H1 (cell line): Measurements from ENCODE around the gene THBS1. TPM values are rescaled to one million over a fixed set of nuclear protein-coding genes. Genes with fewer than 3 reads are reported as not detected.
A peak's percentile ranks its signal among the peaks of the same experiment; 100 is the strongest.

ENCODE experiments used
- CTCF ChIA-PET: fragments of 300-600 bp; sonication (Branson Sonifier 250); formaldehyde crosslinking; loops from one replicate; lab custom pipeline; 2021; ENCODE audit not compliant: partially characterized antibody; lab: Charles Lee
- POLR2A ChIA-PET: fragments of 300-600 bp; sonication (Branson Sonifier 250); formaldehyde crosslinking; loops from one replicate; lab custom pipeline; 2021; ENCODE audit warnings: inconsistent platforms; ENCODE audit not compliant: partially characterized antibody; lab: Charles Lee
- DNase-seq, 2 experiments: peaks; one replicate each; pipeline versions ENCODE4 v3.0.0 to v3.0.0-alpha.2; 2010 to 2022; ENCODE audit warnings: low spot score in 2 of 2, low read depth in 1 of 2, mixed read lengths in 1 of 2
- FAIRE-seq: peaks from 2 replicates; lab custom pipeline; 2011; peaks lifted over from hg19 to GRCh38; lab: Jason Lieb, UNC
- H2AFZ ChIP-seq: 2 replicates; pipeline ENCODE4 v1.8.1; 2012; ENCODE audit warnings: low read length, inconsistent platforms
- H2AK5ac ChIP-seq: 2 replicates; pipeline ENCODE4 v1.6.1; 2013; ENCODE audit warnings: low read depth, low read length
- H2BK120ac ChIP-seq: replicated peaks from 2 replicates; pipeline ENCODE3; 2013; ENCODE audit warnings: low read depth, low read length, inconsistent platforms
- H2BK12ac ChIP-seq: 2 replicates; pipeline ENCODE4 v1.6.1; 2013; ENCODE audit warnings: low read depth, low read length
- H2BK15ac ChIP-seq: 2 replicates; pipeline ENCODE4 v1.6.1; 2013; ENCODE audit warnings: low read length
- H2BK20ac ChIP-seq: 2 replicates; pipeline ENCODE4 v1.6.1; 2013; ENCODE audit warnings: low read length
- H2BK5ac ChIP-seq: 2 replicates; pipeline ENCODE4 v1.6.1; 2013; ENCODE audit warnings: low read depth, low read length
- H3K14ac ChIP-seq: 2 replicates; pipeline ENCODE4 v1.6.1; 2013; ENCODE audit warnings: inconsistent platforms; ENCODE audit not compliant: insufficient read length
- H3K18ac ChIP-seq: 2 replicates; pipeline ENCODE4 v1.6.1; 2013; ENCODE audit warnings: low read length; ENCODE audit errors: extremely low read depth
- H3K23ac ChIP-seq: 2 replicates; pipeline ENCODE4 v1.6.1; 2013; ENCODE audit warnings: inconsistent platforms; ENCODE audit not compliant: insufficient read length
- H3K23me2 ChIP-seq: 2 replicates; pipeline ENCODE4 v1.6.1; 2013; ENCODE audit warnings: low read depth, low read length
- H3K27ac ChIP-seq: 2 replicates; pipeline ENCODE4 v1.6.1; 2011; ENCODE audit warnings: low read depth, low read length, inconsistent platforms
- H3K27me3 ChIP-seq, 4 experiments: replicated peaks in 1 of 4; 1 replicate in 1 of 4; 2 replicates in 3 of 4; pipeline versions ENCODE4 v1.6.1 to v1.8.1; 2011 to 2013; ENCODE audit warnings: low read length in 3 of 4, mild to moderate bottlenecking in 3 of 4, inconsistent platforms in 2 of 4, mixed read lengths in 2 of 4, moderate library complexity in 1 of 4; ENCODE audit not compliant: control insufficient read depth in 3 of 4, insufficient read depth in 3 of 4; ENCODE audit errors: extremely low read depth in 1 of 4
- H3K36me3 ChIP-seq, 4 experiments: 2 replicates each; pipeline versions ENCODE4 v1.6.1 to v1.8.1; 2011 to 2013; ENCODE audit warnings: mild to moderate bottlenecking in 4 of 4, low read length in 3 of 4, moderate library complexity in 2 of 4, control low read depth in 1 of 4, inconsistent platforms in 1 of 4; ENCODE audit not compliant: insufficient read depth in 4 of 4, control insufficient read depth in 2 of 4
- H3K4ac ChIP-seq: replicated peaks from 2 replicates; pipeline ENCODE3; 2013; ENCODE audit warnings: low read length, low read depth, mixed read lengths, inconsistent platforms; ENCODE audit not compliant: insufficient read length
- H3K4me1 ChIP-seq, 4 experiments: replicated peaks in 1 of 4; 1 replicate in 1 of 4; 2 replicates in 3 of 4; pipeline versions ENCODE4 v1.6.1 to v1.8.1; 2011 to 2013; ENCODE audit warnings: low read length in 3 of 4, inconsistent platforms in 2 of 4, mixed read lengths in 1 of 4; ENCODE audit not compliant: insufficient read depth in 4 of 4, control insufficient read depth in 3 of 4
- H3K4me2 ChIP-seq, 2 experiments: 2 replicates each; pipeline versions ENCODE4 v1.6.1 to v1.8.1; 2011 to 2013; ENCODE audit warnings: low read depth in 2 of 2, low read length in 2 of 2, control low read depth in 1 of 2, inconsistent platforms in 1 of 2, mild to moderate bottlenecking in 1 of 2; ENCODE audit not compliant: insufficient read depth in 1 of 2
- H3K4me3 ChIP-seq, 4 experiments: fragments of 200-600, 300-600 bp in 1 of 4; sonication (generic), shearing (Covaris generic), sonication (Bioruptor Twin) in 1 of 4; 2 replicates each; pipeline versions ENCODE4 v1.5.1 to v1.8.1; 2011 to 2016; ENCODE audit warnings: low read length in 4 of 4, low read depth in 3 of 4, control low read depth in 2 of 4, inconsistent platforms in 2 of 4, mild to moderate bottlenecking in 2 of 4, mixed read lengths in 1 of 4, moderate library complexity in 1 of 4; ENCODE audit not compliant: insufficient read depth in 2 of 4; ENCODE audit errors: extremely low read depth in 1 of 4
- H3K56ac ChIP-seq: replicated peaks from 2 replicates; pipeline ENCODE3; 2013; ENCODE audit warnings: low read depth, mild to moderate bottlenecking, mixed read lengths, low read length, inconsistent platforms; ENCODE audit not compliant: insufficient read length
- H3K79me1 ChIP-seq: 2 replicates; pipeline ENCODE4 v1.6.1; 2013; ENCODE audit warnings: low read depth, low read length, control low read depth
- H3K79me2 ChIP-seq, 2 experiments: 2 replicates each; pipeline versions ENCODE4 v1.6.1 to v1.8.1; 2012 to 2013; ENCODE audit warnings: low read length in 2 of 2, mild to moderate bottlenecking in 2 of 2, inconsistent platforms in 1 of 2; ENCODE audit not compliant: insufficient read depth in 2 of 2, control insufficient read depth in 1 of 2
- H3K9ac ChIP-seq, 4 experiments: replicated peaks in 1 of 4; 1 replicate in 1 of 4; 2 replicates in 3 of 4; pipeline versions ENCODE4 v1.6.1 to v1.8.1; 2011 to 2013; ENCODE audit warnings: low read depth in 3 of 4, low read length in 3 of 4, control low read depth in 2 of 4, mild to moderate bottlenecking in 2 of 4, moderate library complexity in 2 of 4, inconsistent platforms in 1 of 4; ENCODE audit errors: extremely low read depth in 1 of 4
- H3K9me3 ChIP-seq, 2 experiments: 2 replicates each; pipeline versions ENCODE4 v1.6.1 to v1.8.1; 2012 to 2013; ENCODE audit warnings: mild to moderate bottlenecking in 2 of 2, moderate library complexity in 2 of 2, control low read depth in 1 of 2, inconsistent platforms in 1 of 2, low read depth in 1 of 2, low read length in 1 of 2, mixed read lengths in 1 of 2; ENCODE audit not compliant: insufficient read depth in 2 of 2
- H4K20me1 ChIP-seq, 2 experiments: replicated peaks in 1 of 2; 2 replicates each; pipeline versions ENCODE3 to v1.8.1; 2011 to 2013; ENCODE audit warnings: inconsistent platforms in 2 of 2, low read length in 2 of 2, mild to moderate bottlenecking in 1 of 2; ENCODE audit not compliant: insufficient read depth in 2 of 2, control insufficient read depth in 1 of 2
- H4K5ac ChIP-seq: 2 replicates; pipeline ENCODE4 v1.6.1; 2013; ENCODE audit warnings: low read length, low read depth, mixed read lengths, inconsistent platforms; ENCODE audit not compliant: insufficient read length
- H4K8ac ChIP-seq: 2 replicates; pipeline ENCODE4 v1.8.0; 2013; ENCODE audit warnings: mild to moderate bottlenecking, moderate library complexity, low read length, inconsistent platforms; ENCODE audit not compliant: insufficient read depth; ENCODE audit errors: extremely low read depth
- H4K91ac ChIP-seq: replicated peaks from 2 replicates; pipeline ENCODE3; 2013; ENCODE audit warnings: low read length, mixed read lengths, inconsistent platforms; ENCODE audit not compliant: insufficient read length
- FOSL1 ChIP-seq: IDR thresholded peaks from 2 replicates; pipeline ENCODE4 v1.6.1; 2011; ENCODE audit warnings: mild to moderate bottlenecking, low read depth, low read length, moderate library complexity; ENCODE audit not compliant: insufficient read depth
- GTF2F1 ChIP-seq: IDR thresholded peaks from 2 replicates; pipeline ENCODE4 v1.6.1; 2012; ENCODE audit warnings: low read depth, low read length, improper control_type of control experiment, borderline replicate concordance
- POLR2A ChIP-seq, 2 experiments: IDR thresholded peaks; 1 replicate in 1 of 2; 2 replicates in 1 of 2; pipeline ENCODE4 v1.6.1; 2011; ENCODE audit warnings: low read depth in 2 of 2, low read length in 2 of 2, mild to moderate bottlenecking in 2 of 2; ENCODE audit errors: control extremely low read depth in 1 of 2
- WGBS, 2 experiments: shearing (Covaris generic) in 1 of 2; methylation state at CpG; one replicate each; pipeline versions ENCODE4 v1.1.6 to v1.1.7; 2013 to 2015; ENCODE audit warnings: low lambda C conversion rate in 2 of 2, mixed read lengths in 2 of 2, inconsistent platforms in 1 of 2, low coverage in 1 of 2, missing lambda C conversion rate in 1 of 2; ENCODE audit not compliant: insufficient replicate concordance in 2 of 2, insufficient coverage in 1 of 2, insufficient read length in 1 of 2; ENCODE audit errors: extremely low coverage in 1 of 2, missing lambda C conversion rate in 1 of 2; 5-methylcytosine and 5-hydroxymethylcytosine counted together
- polyA plus RNA-seq, 7 experiments: library from polyadenylated mRNA; depleted of rRNA in 3 of 7; stranded (reverse) in 5 of 7; unstranded in 2 of 7; fragments of >200 nt in 5 of 7; fragments of 200-250 nt in 2 of 7; gene quantifications; 1 replicate in 5 of 7; 2 replicates in 1 of 7; 4 replicates in 1 of 7; pipeline versions ENCODE4 v1.2.1 to v1.2.3, GENCODE V29; 2011 to 2013; ENCODE audit warnings: missing spikeins in 2 of 7, mixed read lengths in 2 of 7
- total RNA-seq: library from RNA; stranded (reverse); fragmentation: NEBNext Ultra II Directional; extraction: Animal tissue kit (Norgen Biotek cat#: 25700); gene quantifications from 2 replicates; pipeline ENCODE4 v1.2.1, GENCODE V29; 2021

THBS1 gene
- total and polyA plus RNA-seq, 2 of the 8 experiments (the other 6 are each of a cell fraction or from before 2014, with no cell fraction given) = 10.3 to 63.3 TPM

DNA sequence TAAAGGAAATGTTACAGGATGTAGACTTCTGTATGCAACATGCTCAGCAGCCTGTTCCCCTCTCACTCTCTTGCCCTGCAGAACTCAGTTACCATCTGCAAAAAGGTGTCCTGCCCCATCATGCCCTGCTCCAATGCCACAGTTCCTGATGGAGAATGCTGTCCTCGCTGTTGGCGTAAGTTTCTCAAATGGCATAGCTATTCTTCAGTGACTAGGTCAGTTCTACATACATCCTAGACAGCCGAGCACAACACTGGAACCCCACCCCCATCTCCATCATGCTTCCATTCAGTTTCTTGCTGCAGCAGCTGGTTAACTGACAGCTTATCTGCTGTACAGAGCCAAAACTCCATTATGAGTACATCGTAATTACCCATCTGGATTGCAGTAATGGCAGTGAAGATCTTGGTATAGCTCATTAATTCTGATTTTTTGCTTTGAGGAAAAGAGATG, 4.5 kb downstream of the THBS1 start:
- Histone ChIP-seq H3K9me3 (no peaks in the 10 kb centered on the region), H3K27ac (no peak overlapping the region), H4K91ac (no peak overlapping the region), H2AFZ (no peak overlapping the region), H3K23ac (no peak overlapping the region), H3K4me1 (peaks cover 4 to 14% (median 9%) of the 10 kb centered on the region in 4 experiments), H2BK15ac (no peak overlapping the region), H3K27me3 (no peaks in the 10 kb centered on the region; a peak in 1 of 7 replicates), H2BK12ac (no peak overlapping the region), H3K56ac (no peak overlapping the region), H4K20me1 (peaks cover 0 to 2% of the 10 kb centered on the region in 2 experiments), H2BK5ac (no peak overlapping the region), H3K4me2 (no peak overlapping the region), H2BK20ac (no peak overlapping the region), H3K36me3 (peaks cover 53 to 79% (median 71%) of the 10 kb centered on the region in 4 experiments), H3K9ac (no peak overlapping the region; a peak in 1 of 7 replicates), H2BK120ac (no peak overlapping the region), H3K14ac (no peak overlapping the region), H4K5ac (no peak overlapping the region), H3K4me3 (no peak overlapping the region), H3K23me2 (peaks cover 5% of the 10 kb centered on the region), H3K79me2 (peaks cover 0 to 20% of the 10 kb centered on the region in 2 experiments; a peak in 2 of 4 replicates), H2AK5ac (no peak overlapping the region), H3K4ac (no peak overlapping the region), H3K18ac (no peak overlapping the region), H3K79me1 (0 out of 2 replicates have a peak, but pooled peaks cover 3% of the 10 kb centered on the region), H4K8ac (no peak overlapping the region)
- DNase-seq (no peak), FAIRE-seq (no peak)
- CTCF ChIA-PET = interaction anchor here (0.6 to 1.8 kb wide), 4 partner anchors 9 to 413 kb away, joined by 3 to 7 read pairs (median 5); no protein-coding TSS in a partner anchor
- WGBS, 2 experiments = 93% methylated on average over 4 of the region's 4 CpGs; no CpG with 5 or more reads in 1 of the 2 experiments
- POLR2A ChIA-PET = interaction anchor here (1.2 to 2.5 kb wide), 3 partner anchors 10 to 155 kb away, joined by 3 to 22 read pairs (median 18); no protein-coding TSS in a partner anchor
- TF ChIP-seq POLR2A (IDR thresholded peaks at IDR 0.05; ENCODE audit: control extremely low read depth in 1 of 2, low read depth in 2 of 2, low read length in 2 of 2) (peak; percentile 28 to 74), GTF2F1 (no peak), FOSL1 (no peak)
